Smooth muscle cell (in vitro differentiated cells): ENCODE measurements around the gene ITPR3. TPM values are rescaled to one million over a fixed set of nuclear protein-coding genes. Genes with fewer than 3 reads are reported as not detected.

Experiments
- DNase-seq: peaks from one replicate; lab custom pipeline; 2025; ENCODE audit not compliant: unreplicated experiment; lab: John Stamatoyannopoulos, UW
- H2AFZ ChIP-seq: fragments of 200-600 bp; sonication (generic); 2 replicates; pipeline ENCODE4 v1.6.0; 2016; ENCODE audit warnings: antibody characterized with exemption, low read depth, mild to moderate bottlenecking
- H3F3A ChIP-seq: fragments of 200-600 bp; sonication (generic); 2 replicates; pipeline ENCODE4 v1.6.0; 2017; ENCODE audit warnings: antibody characterized with exemption, low read depth
- H3K27ac ChIP-seq: fragments of 200-600 bp; sonication (generic); 2 replicates; pipeline ENCODE4 v1.5.1; 2016; ENCODE audit warnings: low read depth, mild to moderate bottlenecking
- H3K27me3 ChIP-seq: fragments of 200-600 bp; sonication (generic); 2 replicates; pipeline ENCODE4 v1.6.1; 2016; ENCODE audit warnings: low read depth, mild to moderate bottlenecking
- H3K36me3 ChIP-seq: fragments of 200-600 bp; sonication (generic); 2 replicates; pipeline ENCODE4 v1.5.1; 2016; ENCODE audit warnings: low read depth
- H3K4me1 ChIP-seq: fragments of 200-600 bp; sonication (generic); 2 replicates; pipeline ENCODE4 v1.5.1; 2016; ENCODE audit warnings: low read depth
- H3K4me2 ChIP-seq: fragments of 200-600 bp; sonication (generic); 2 replicates; pipeline ENCODE4 v1.6.0; 2016; ENCODE audit warnings: mild to moderate bottlenecking
- H3K4me3 ChIP-seq: fragments of 200-600 bp; sonication (generic); 2 replicates; pipeline ENCODE4 v1.5.1; 2016; ENCODE audit warnings: mild to moderate bottlenecking
- H3K79me2 ChIP-seq: fragments of 200-600 bp; sonication (generic); 2 replicates; pipeline ENCODE4 v1.6.0; 2016; ENCODE audit warnings: low read depth, mild to moderate bottlenecking
- H3K9ac ChIP-seq: fragments of 200-600 bp; sonication (generic); 2 replicates; pipeline ENCODE4 v1.6.0; 2016; ENCODE audit warnings: low read depth
- H3K9me3 ChIP-seq: fragments of 200-600 bp; sonication (generic); replicated peaks from 2 replicates; pipeline ENCODE4 v1.5.1; 2016; ENCODE audit warnings: low read depth
- H4K20me1 ChIP-seq: fragments of 200-600 bp; sonication (generic); 2 replicates; pipeline ENCODE4 v1.6.0; 2016; ENCODE audit warnings: low read depth
- CTCF ChIP-seq: fragments of 200-600 bp; sonication (generic); IDR thresholded peaks from 2 replicates; pipeline ENCODE4 v1.5.1; 2017; ENCODE audit warnings: borderline replicate concordance, mild to moderate bottlenecking, antibody characterized with exemption; ENCODE audit not compliant: insufficient read depth, poor library complexity, severe bottlenecking
- WGBS: methylation state at CpG from one replicate; pipeline ENCODE4 v1.1.7; 2016; ENCODE audit warnings: low lambda C conversion rate; 5-methylcytosine and 5-hydroxymethylcytosine counted together
- polyA plus RNA-seq: library from polyadenylated mRNA; unstranded; fragments of >200 nt; fragmentation: Nextera tagmentation; extraction: Ambion mirVana; gene quantifications from 2 replicates; pipeline ENCODE4 v1.2.1, GENCODE V29; 2016
- total RNA-seq: library from RNA; depleted of rRNA; stranded (reverse); fragments of >200 nt; gene quantifications from 2 replicates; pipeline ENCODE4 v1.2.3, GENCODE V29; 2014

Gene ITPR3
- total and polyA plus RNA-seq, 2 experiments from 2014 or later, result 2.0 to 7.4 TPM

GRCh38 chr6:33583591-33584155, 37.4 kb upstream of the ITPR3 start:
- H3K9ac ChIP-seq, result no peak overlapping the region
- no peaks in the 10 kb centered on the region for H3K27me3 ChIP-seq
- WGBS, result 81% methylated on average over 8 of the region's 8 CpGs
- H3K4me3 ChIP-seq, result no peak overlapping the region
- H3K27ac ChIP-seq, result no peak overlapping the region
- no peaks in the 10 kb centered on the region for H3F3A ChIP-seq
- no peaks in the 10 kb centered on the region for H4K20me1 ChIP-seq
- no peaks in the 10 kb centered on the region for H3K9me3 ChIP-seq
- no peak overlapping the region for H3K4me2 ChIP-seq
- no peaks in the 10 kb centered on the region for H3K36me3 ChIP-seq
- H2AFZ ChIP-seq, result no peak overlapping the region
- DNase-seq, result no peak
- TF ChIP-seq CTCF, result peak; percentile 22
- peaks cover 14% of the 10 kb centered on the region for H3K4me1 ChIP-seq
- peaks cover 19% of the 10 kb centered on the region for H3K79me2 ChIP-seq

DNA sequence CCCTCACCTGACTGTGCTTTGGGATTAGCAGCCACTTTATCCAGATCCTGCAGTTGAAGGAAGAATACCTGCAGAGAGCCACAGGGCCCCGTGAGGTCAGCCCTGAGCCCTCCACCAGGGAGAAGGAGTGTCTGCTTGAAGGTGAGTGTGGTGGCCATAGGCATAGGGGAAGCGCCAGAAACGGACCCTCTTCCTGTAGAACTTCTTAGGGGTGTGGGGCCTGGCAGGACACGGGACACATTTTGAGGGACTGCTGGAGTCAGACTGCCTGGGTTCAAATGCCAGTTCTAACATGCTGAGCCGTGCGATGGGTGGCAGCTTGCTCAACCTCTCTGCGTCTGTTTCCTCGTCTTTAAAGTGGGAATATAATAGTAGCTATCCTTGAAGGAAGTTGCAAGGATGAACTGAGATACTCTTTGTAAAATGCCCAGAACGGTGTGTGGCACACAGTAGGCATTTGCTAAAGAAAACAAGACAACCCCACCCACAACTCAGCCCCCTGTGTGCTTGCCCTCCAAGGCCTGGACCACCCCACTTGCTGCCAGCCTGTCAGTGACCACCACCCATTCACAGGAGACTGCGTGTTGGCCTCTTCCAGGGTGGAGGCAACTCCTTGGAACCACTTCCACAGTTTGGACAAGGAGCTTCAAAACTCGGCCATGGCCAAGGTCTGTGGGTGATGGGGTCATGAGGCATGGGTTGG, 36.3 kb upstream of the ITPR3 start:
- H3K4me2 ChIP-seq, result no peak overlapping the region
- no peak overlapping the region for H2AFZ ChIP-seq
- H3K4me1 ChIP-seq, result peaks cover 7% of the 10 kb centered on the region
- no peak overlapping the region for H3K9ac ChIP-seq
- TF ChIP-seq CTCF, result no peak
- no peak overlapping the region for H3K27ac ChIP-seq
- DNase-seq, result no peak
- H3K79me2 ChIP-seq, result peaks cover 8% of the 10 kb centered on the region
- no peaks in the 10 kb centered on the region for H3K36me3 ChIP-seq
- H3K4me3 ChIP-seq, result no peak overlapping the region
- no peaks in the 10 kb centered on the region for H4K20me1 ChIP-seq
- 85% methylated on average over 11 of the region's 11 CpGs for WGBS
- H3F3A ChIP-seq, result no peaks in the 10 kb centered on the region
- no peaks in the 10 kb centered on the region for H3K9me3 ChIP-seq
- no peaks in the 10 kb centered on the region for H3K27me3 ChIP-seq

- no peak overlapping the region for H3K27ac ChIP-seq
- H3K4me3 ChIP-seq, result no peak overlapping the region
- H3K27me3 ChIP-seq, result no peaks in the 10 kb centered on the region
- peak; percentile 35 for DNase-seq
- no peaks in the 10 kb centered on the region for H3K36me3 ChIP-seq
- WGBS, result 21% methylated on average over 14 of the region's 14 CpGs
- no peak overlapping the region for H3K9ac ChIP-seq
- peaks cover 7% of the 10 kb centered on the region for H3K4me1 ChIP-seq
- peak; percentile 91 for TF ChIP-seq CTCF
- peak overlapping the region; percentile 69 for H2AFZ ChIP-seq
- peak overlapping the region; percentile 83 for H3K4me2 ChIP-seq
- H3K9me3 ChIP-seq, result no peaks in the 10 kb centered on the region
- no peaks in the 10 kb centered on the region for H3F3A ChIP-seq
- no peaks in the 10 kb centered on the region for H4K20me1 ChIP-seq
- peaks cover 5% of the 10 kb centered on the region for H3K79me2 ChIP-seq
These were observed 35.6 kb upstream of the ITPR3 start for GRCh38 chr6:33585403-33586107.
